Activated T-cell treated with anti-CD3 and anti-CD28 coated beads, Interleukin-2, amount 50 U/mL, for 48 hours (primary cell): ENCODE data around the gene MAEA.
A peak's percentile ranks its signal among the peaks of the same experiment; 100 is the strongest.
"Not testable (repeated sequence)": the region's sequence is repeated elsewhere in the genome, so short reads cannot be mapped to it uniquely, and the experiment has no call there.

Experiments
- DNase-seq, 2 experiments: peaks; one replicate each; pipeline ENCODE4 v3.0.0-alpha.2; 2020

MAEA gene

GRCh38 chr4:1283711-1284110, 6.0 kb upstream of the MAEA start:
- DNase-seq: no peak

GRCh38 chr4:1285151-1285789, 4.4 kb upstream of the MAEA start:
- DNase-seq: no peak

- peak; percentile 71 to 74 for DNase-seq
Measured at GRCh38 chr4:1285790-1286553, 3.7 kb upstream of the MAEA start.

- DNase-seq: no peak
Measured at GRCh38 chr4:1288786-1289185, 905 bp upstream of the MAEA start.

- peak in 1 of 2 experiments; percentile 39 for DNase-seq
Measured at GRCh38 chr4:1290165-1290977, 680 bp downstream of the MAEA start.

DNA sequence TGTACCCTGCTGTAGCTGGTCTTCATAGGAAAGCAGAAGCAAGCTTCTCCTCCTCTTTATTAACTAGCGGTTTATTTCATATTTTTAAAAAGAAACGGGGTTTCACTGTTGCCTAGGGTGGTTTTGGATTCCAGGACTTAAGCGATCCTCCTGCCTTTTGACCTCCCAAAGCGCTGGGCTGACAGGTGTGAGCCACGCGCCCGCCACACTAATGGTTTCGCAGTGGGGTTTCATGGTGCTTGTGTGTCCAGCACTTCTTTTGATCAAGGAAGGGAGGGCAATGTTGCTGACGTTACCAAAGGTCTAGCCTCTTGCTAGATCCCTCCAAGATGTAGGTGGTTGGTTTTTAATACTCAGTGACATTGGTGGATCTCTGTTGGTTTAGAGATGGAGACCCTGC, 1.4 kb downstream of the MAEA start:
- DNase-seq: no peak

DNA sequence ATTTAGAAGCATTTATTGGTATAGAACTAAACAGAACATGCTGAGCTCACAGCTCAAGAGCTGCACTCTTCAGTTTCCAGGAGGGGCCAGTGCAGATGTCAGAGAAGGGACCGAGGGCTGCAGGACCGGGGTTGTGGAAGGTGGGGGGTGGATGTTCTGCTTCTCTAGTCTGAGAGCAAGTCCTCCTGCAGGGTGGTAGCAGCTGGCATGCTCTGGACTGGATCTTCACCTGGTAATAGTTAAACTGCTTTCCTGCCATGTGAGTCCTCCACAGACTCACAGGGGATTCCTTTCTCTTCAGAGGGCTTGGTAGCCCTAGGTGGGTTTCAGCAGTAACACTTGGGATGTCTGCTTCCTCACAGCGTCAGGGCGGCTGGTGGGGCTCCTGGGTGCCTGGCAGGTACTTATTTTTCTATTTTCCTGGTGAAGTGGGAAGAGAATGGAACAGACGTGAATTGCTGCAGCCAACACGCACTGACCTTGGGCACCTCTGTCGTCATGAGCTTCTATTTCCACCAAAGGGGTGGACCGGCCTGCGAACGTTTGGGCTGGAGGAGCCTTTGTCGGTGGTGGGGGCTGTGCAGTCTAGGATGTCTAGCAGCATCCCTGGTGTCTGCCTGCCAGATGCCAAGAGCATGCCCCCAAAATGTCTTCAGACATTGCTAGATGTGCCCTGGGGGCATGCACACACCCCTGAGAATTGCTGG, 2.5 kb downstream of the MAEA start:
- no peak for DNase-seq

DNA sequence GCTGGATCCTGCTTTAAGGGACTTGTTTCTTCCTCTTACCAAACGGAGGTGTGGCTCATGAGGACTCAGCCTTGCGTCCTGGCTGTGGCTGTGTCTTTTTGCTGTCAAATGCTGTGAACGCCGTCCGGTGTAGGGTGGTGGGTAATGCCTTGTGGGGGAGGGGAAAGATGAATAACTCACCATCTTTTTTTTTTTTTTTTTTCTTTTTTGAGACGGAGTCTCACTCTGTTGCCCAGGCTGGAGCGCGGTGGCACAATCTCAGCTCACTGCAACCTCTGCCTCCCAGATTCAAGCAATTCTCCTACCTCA, 3.0 kb downstream of the MAEA start:
- not testable (repeated sequence) for DNase-seq

DNA sequence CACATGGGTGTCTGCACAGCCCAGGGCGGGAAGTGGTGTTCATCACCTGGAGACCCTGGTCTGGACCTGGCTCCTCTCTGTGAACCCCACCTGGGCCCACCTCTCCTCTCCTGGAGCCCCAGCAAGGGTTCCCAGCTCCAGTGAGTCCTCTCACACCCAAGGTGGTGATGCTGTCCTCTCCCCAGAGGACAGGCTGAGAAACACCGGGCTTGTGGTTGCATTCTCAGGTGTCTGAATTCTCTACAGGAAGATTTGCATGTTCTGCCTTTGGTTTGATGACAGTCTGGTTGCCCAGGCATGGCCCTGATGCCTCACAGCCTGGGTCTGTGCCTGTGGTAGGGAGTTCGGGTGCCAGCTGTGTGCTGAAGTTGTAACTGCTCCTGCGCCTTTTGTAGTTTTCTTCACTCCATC, 3.8 kb downstream of the MAEA start:
- no peak for DNase-seq

DNA sequence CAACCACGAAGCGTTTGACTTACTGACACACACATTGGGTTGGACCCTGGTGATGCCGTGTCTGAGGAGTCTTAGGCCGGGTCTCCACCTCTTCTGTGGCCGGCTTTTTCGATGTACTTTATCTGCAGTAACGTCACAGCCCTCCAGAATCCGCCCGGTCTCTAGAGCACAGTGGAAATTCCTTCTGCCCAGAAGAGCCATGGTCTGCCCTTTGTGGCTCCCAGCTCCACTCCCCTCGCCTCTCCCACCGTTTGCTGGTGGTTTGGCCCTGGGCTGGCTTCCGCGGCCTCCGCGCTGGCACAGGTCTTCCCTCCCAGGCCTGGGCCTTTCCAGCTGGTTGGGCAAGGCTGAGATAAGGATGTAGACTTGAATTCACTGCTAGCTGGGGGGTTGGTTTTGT, 4.3 kb downstream of the MAEA start:
- DNase-seq: no peak

DNA sequence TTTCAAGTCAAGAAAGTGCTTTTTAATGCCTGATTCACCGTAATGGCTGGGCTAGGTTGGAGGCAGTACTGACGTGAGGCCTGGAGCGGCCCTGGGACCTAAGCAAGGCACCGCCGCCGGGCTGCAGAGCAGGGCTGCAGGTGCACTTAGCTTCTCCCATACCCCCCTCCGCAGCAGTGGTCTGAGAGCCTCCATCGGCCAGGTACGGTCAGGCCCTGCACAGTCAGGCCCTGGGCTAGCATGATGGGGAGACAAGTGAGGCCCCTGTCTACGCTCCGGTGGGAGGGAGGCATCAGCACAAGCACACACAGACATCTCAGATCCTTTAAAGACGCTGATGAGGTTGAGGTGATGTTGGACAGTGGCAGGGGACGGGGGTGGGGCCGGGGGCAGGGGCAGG, 4.7 kb downstream of the MAEA start:
- DNase-seq: no peak

DNA sequence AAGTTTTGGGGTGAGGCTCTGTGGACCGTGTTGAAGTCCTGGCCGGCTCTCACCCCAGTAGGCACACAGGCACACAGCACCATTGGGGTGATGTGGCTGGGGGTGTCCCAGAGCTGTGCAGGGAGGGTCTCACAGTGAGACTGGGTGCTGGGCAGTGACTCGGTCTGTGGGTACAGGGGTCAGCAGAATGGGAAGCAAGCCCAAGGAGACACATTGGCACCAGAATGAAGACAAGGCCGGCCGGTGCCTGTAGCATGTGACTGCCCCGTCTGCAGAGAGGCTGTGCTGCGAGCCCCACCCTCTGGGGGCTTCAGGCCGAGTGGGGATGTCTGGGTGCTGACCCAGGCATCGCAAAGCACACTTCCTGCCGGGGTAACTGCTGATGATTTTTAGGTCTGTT, 5.2 kb downstream of the MAEA start:
- no peak for DNase-seq

- DNase-seq: no peak
Measured at GRCh38 chr4:1295405-1296055, 5.8 kb downstream of the MAEA start.

DNA sequence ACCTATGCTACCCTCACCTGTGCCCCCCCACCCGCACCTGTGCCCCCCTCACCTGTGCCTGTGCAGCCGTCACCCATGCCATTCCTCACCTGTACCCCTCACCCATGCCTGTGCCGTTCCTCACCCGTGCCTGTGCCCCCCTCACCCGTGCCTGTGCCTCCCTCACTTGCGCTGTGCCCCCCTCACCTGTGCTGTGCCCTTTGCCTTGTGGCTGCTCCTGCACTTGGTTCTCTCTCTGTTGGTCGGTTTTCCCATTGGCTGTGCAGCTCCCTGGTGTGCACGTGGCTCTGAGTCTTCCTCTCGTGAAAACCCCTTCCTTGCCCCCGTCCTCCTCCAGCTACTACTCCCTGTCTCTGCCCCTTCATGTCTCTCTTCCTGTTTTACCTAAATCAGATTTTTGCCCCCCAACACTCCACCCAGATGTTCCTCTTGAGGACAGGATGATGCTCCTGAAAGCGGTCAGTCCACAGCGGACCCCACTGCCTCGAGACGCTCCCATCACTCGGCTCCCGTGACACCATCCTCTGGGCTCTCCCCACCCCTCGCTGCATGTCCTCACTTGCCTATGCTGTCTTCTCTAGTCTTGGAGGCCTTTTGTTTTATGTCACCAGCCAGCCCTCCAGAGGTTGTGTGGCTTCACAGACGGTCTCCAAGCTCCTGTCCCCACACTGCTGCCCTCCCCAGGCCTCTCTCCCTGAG, 6.8 kb downstream of the MAEA start:
- no peak for DNase-seq

GRCh38 chr4:1297023-1297395, 7.3 kb downstream of the MAEA start:
- DNase-seq: no peak

DNA sequence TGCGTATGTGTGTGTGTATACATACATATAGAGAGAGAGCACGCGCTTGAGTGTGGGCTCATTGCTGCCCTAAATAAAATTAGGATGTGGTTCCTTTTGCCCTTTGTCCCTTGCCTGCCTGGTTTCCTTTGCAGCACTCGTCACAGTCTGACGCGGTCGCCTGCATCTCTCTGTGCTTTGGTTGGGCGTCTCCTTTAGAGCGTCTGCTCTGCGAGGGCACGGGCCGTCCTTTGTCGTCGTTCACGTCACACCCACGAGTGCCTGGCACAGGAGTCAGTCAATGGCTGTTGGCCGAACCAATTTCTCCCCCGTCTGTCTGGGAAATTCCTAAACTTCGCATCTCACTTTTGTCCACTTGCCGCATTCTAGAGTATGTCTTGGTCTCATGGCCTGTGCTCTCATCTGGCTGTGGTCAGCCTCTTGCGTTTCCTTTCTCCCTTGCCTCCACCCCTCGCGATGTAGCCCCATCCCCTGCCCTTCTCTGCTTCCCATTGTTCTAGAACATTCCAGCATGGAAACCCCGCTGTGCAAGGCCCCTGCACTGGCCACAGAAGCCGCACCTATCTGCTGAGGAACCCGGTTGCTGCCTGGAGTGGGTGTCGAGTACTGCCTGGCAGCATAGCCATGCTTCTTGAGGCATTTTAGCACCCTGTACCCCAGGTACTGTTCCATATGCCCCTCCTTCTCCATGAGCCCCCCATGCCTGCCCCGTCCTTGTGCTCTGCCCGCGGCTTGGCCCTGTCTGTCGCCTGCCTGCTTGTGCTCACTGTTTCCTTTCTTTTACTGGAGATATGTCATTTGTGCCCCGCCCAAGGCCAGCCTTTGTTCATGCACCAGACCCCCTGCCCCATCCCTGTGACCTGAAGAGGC, 8.0 kb downstream of the MAEA start:
- no peak for DNase-seq

DNA sequence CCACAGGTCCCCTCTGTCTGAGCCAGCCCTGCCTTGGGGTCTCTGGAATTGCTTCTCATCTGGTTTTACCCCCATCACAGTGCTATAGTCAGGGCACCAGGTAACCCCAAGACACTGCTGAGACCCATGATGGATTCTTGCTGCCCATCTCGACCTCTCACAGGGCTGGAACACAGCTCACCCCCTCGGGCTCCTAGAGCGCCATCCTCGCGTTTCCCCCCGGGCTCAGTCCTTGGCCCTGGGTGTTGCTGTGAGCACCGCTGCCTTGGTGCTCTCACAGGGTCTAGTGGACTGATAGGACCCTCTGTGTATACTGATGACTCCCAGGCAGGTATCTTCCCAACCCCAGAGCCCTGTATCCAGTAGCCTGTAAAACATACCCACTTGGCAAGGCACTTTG, 8.8 kb downstream of the MAEA start:
- no peak for DNase-seq

DNA sequence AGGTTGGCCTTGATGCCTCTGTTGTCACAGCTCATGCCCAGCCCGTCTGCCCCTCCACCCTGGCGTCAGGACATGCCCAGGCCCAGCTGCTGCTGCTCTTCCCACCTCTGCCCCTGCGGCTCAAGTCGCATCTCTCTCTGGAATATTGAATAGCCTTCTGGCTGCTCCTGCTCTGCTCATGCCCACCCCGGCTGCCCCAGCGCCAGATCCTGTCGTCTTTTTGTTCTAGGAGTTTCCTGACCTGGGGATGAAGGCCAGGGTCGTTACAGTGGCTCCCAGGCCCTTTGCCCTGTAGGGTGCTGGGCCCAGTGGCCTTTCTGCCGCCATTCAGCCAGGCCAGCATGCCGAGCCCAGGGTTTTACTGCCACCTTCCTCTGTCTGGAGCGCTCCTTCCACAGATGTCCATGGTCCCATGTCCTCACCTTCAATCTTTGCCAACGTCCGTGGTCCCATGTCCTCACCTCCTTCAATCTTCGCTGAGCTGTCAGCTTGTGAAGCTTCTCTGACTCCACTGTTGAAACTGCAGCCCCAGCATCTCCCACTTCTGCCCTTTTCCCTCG, 9.7 kb downstream of the MAEA start:
- DNase-seq: no peak

GRCh38 chr4:1300466-1301455, 11.1 kb downstream of the MAEA start:
- peak in 1 of 2 experiments; percentile 65 for DNase-seq

GRCh38 chr4:1302159-1302558, 12.5 kb downstream of the MAEA start:
- no peak for DNase-seq
